ENCODE data around the gene C5orf15. TPM values are rescaled to one million over a fixed set of nuclear protein-coding genes. Genes with fewer than 3 reads are reported as not detected.
A peak's percentile ranks its signal among the peaks of the same experiment; 100 is the strongest.
"Not testable (repeated sequence)": the region's sequence is repeated elsewhere in the genome, so short reads cannot be mapped to it uniquely, and the experiment has no call there.

The C5orf15 gene
- total RNA-seq, 2 experiments from 2014 or later, result 19.1 to 24.8 TPM

DNA sequence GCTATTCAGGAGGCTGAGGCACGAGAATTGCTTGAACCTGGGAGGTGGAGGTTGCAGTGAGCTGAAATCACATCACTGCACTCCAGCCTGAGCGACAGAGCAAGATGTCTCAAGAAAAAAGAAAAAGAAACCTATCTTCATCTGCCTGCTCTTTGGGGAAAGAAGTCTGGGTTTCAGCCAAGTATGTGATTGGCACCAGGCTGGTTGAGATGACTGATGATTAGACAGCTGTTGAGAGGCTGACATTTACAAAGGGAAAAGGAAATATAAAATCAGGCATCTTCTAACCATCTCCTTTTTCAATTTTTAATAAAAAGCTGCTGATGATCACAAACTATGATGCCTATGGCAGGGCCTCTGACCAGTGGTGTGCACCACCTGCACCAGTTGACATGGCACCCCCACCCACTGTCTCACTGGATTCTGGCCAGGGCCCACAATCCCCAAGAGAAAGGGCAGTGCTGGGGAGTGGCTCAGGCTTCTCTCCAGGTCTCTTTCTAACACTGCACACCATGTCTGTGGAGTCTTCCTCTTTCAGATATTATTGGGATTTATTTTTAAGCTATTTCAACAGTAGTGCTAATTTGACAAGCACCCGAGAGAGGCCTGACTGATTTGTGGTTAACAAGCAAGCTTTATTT, 17.2 kb upstream of the C5orf15 start:
- H3K9me3 Mint-ChIP-seq, result no peaks in the 10 kb centered on the region
- ATAC-seq (ENCODE audit: low read depth) (no peak), DNase-seq (no peak)
- H3K4me3 Mint-ChIP-seq, result no peak overlapping the region
- H3K27ac Mint-ChIP-seq, result no peak overlapping the region
- H3K36me3 Mint-ChIP-seq, result peaks cover 19% of the 10 kb centered on the region
- H3K27me3 Mint-ChIP-seq, result no peaks in the 10 kb centered on the region
- H3K4me1 Mint-ChIP-seq, result peaks cover 13% of the 10 kb centered on the region
- POLR2A ChIA-PET, result no interaction called here

DNA sequence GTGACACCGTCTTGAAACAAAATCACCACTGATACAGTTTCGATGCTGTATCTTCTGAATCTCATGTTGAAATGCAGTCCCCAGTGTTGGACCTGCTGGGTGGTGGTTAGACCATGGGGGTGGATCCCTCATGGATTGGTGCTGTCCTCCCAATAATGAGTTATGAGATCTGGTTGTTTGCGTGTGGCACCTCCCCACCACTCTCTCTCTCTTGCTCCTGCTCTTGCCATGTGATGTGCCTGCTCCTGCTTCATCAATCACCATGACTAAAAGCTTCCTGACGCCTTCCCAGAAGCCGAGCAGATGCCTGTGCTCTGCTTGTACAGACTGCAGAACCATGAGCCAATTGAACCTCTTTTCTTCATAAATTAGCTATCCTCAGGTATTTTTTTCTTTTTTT, 15.2 kb upstream of the C5orf15 start:
- Mint-ChIP-seq H3K27ac (no peak overlapping the region), H3K27me3 (no peaks in the 10 kb centered on the region), H3K36me3 (peaks cover 18% of the 10 kb centered on the region), H3K4me3 (no peak overlapping the region), H3K4me1 (peaks cover 14% of the 10 kb centered on the region), H3K9me3 (no peaks in the 10 kb centered on the region)
- DNase-seq (no peak), ATAC-seq (ENCODE audit: low read depth) (no peak)
- POLR2A ChIA-PET, result no interaction called here

DNA sequence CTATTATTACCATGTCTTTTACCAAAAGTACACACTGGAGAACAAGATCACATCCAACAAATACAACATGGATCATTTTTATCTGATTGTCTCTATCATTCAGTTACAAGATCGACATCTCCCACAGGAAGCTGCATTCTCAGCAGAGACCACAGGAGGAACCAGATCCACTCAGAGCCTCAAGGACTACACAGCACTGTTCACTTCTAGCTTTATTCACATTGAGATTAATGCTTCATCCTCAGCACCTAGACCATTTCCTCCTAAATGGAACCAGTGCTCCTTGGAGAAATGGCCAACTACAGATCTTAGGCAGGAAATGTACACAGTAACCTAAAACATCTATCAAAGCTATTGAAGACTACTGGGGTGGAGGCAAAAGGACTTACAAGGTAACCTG, 13.3 kb upstream of the C5orf15 start:
- Mint-ChIP-seq H3K36me3 (peaks cover 12% of the 10 kb centered on the region), H3K4me3 (no peak overlapping the region), H3K27ac (peak overlapping the region; percentile 42), H3K27me3 (no peaks in the 10 kb centered on the region), H3K4me1 (peaks cover 16% of the 10 kb centered on the region), H3K9me3 (no peaks in the 10 kb centered on the region)
- peak; percentile 58 for ATAC-seq (ENCODE audit: low read depth)
- POLR2A ChIA-PET, result interaction anchor here (1.2 to 1.3 kb wide), 2 partner anchors 12 to 29 kb away, joined by 3 read pairs; no protein-coding TSS in a partner anchor
- no peak for DNase-seq

DNA sequence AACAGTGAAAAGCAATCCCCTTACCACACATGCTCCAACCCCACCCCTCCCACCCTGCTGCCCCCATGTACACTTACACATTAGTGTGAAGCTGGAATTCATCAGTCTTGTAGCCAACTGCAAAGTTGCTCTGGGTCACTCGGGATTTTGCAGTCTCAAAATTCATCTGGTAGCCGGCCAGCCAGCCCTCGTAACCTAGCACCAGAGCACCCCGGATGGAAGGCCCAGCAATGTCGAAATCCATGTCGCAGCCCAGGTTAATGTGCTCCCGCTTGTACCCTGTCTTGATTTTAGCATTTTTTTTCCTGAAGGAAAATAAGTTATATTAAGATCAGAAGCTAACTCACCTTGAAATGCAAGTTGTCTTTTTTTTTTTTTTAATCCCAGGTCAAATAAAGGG, 12.2 kb upstream of the C5orf15 start:
- POLR2A ChIA-PET, result interaction anchor here (1.2 kb wide), 1 partner anchor 11 kb away, joined by 3 read pairs; no protein-coding TSS in a partner anchor
- Mint-ChIP-seq H3K27ac (no peak overlapping the region), H3K9me3 (no peaks in the 10 kb centered on the region), H3K36me3 (peaks cover 15% of the 10 kb centered on the region), H3K4me1 (peaks cover 13% of the 10 kb centered on the region), H3K27me3 (no peaks in the 10 kb centered on the region), H3K4me3 (no peak overlapping the region)
- DNase-seq (no peak), ATAC-seq (ENCODE audit: low read depth) (no peak)

DNA sequence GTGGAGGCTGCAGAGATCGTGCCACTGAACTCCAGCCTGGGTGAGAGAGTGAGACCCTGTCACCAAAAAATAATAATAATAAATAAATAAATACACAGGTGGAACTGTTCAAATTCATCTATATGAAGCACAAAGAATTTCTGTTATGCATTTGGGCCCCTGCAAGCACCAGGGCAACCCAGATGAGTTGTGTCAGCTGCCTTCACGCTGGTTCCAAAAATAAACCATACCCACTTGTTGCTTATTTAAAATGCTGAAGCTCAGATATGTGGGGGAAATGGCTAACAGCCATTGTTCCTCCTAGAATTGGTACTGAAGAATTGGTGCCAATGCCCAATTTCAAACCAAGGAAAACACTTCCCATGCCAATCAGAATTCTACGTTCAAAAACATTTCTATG, 10.5 kb upstream of the C5orf15 start:
- Mint-ChIP-seq H3K27ac (no peak overlapping the region), H3K27me3 (no peaks in the 10 kb centered on the region), H3K9me3 (no peaks in the 10 kb centered on the region), H3K36me3 (peaks cover 18% of the 10 kb centered on the region), H3K4me3 (no peak overlapping the region), H3K4me1 (peaks cover 12% of the 10 kb centered on the region)
- DNase-seq, result no peak
- POLR2A ChIA-PET, result interaction anchor here (0.6 to 0.7 kb wide), 3 partner anchors 430 to 1567 kb away, joined by 3 to 4 read pairs (median 4); no protein-coding TSS in a partner anchor
- no peak for ATAC-seq (ENCODE audit: low read depth)

DNA sequence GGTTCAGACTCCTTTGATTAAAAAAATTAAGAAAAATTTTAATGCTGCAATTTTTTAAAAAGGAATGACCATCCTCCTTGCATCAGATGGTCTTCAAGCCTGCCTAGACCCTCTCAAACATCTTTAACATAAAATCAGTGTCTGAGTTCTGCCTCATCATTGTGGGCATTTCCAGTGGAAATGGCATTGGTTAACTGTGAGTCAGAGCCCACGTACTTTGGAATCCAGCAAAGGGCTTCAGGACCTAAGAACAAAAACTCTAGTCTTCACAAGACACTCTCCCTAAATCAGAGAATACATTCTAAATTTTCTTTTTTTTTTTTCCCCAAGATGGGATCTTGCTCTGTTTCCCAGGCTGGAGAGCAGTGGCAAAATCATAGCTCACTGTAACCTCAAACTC, 9.4 kb upstream of the C5orf15 start:
- Mint-ChIP-seq H3K36me3 (peaks cover 18% of the 10 kb centered on the region), H3K9me3 (no peaks in the 10 kb centered on the region), H3K4me1 (peaks cover 12% of the 10 kb centered on the region), H3K4me3 (no peak overlapping the region), H3K27me3 (no peaks in the 10 kb centered on the region), H3K27ac (peak overlapping the region; percentile 30)
- ATAC-seq (ENCODE audit: low read depth) (no peak), DNase-seq (no peak)
- POLR2A ChIA-PET, result no interaction called here

DNA sequence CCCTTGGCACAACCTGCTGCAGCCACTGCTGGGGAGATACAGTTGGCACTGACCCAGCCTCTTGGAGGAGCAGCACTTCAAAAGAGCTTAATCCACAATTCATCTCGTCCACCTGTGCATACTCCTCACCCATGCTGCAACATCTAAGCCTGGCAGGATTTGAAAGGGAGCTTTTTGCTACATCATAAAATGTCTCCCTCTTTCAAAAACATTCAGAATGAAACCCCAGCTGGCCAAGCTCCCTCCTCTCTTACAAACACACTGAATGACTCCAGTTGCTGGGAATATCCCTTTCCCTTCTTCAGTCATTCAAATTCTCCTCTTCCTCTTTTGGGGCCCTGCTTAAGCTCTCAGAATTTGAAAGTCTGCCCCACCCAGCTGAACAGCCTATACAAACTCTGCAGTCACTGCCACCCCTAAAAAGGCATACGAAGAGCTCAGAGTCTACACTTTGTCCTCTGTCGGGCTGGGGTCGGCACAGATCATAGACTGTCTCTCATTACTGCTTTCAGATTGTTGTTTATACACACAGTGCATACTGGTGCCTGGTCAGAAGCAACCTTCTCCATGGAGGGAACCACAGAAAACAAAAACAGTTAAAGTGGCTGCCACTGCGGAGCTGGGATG, 8.8 kb upstream of the C5orf15 start:
- ATAC-seq (ENCODE audit: low read depth), result no peak
- no peaks in the 10 kb centered on the region for H3K9me3 Mint-ChIP-seq
- H3K27ac Mint-ChIP-seq, result peak overlapping the region; percentile 30
- H3K27me3 Mint-ChIP-seq, result no peaks in the 10 kb centered on the region
- H3K4me3 Mint-ChIP-seq, result no peak overlapping the region
- H3K36me3 Mint-ChIP-seq, result peaks cover 18% of the 10 kb centered on the region
- peaks cover 10% of the 10 kb centered on the region for H3K4me1 Mint-ChIP-seq
- POLR2A ChIA-PET, result no interaction called here
- no peak for DNase-seq

DNA sequence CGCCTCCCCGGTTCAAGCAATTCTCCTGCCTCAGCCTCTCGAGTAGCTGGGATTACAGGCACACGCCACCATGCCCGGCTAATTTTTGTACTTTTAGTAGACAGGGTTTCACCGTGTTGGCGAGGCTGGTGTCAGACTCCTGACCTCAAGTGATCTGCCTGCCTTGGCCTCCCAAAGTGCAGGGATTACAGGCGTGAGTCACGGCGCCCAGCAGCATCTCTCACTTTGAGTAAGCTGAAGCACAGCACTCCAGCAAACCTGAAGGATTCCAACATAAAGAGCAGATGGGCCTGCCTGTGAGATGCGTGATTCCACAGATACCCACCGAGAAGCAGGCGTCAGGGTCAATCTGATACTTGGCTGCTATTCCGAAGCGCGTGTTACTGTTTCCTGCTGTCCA, 7.1 kb upstream of the C5orf15 start:
- H3K4me1 Mint-ChIP-seq; H3K27ac Mint-ChIP-seq; POLR2A ChIA-PET; DNase-seq; ATAC-seq (ENCODE audit: low read depth); H3K27me3 Mint-ChIP-seq; H3K9me3 Mint-ChIP-seq; H3K4me3 Mint-ChIP-seq: not testable (repeated sequence)
- H3K36me3 Mint-ChIP-seq, result peaks cover 18% of the 10 kb centered on the region

DNA sequence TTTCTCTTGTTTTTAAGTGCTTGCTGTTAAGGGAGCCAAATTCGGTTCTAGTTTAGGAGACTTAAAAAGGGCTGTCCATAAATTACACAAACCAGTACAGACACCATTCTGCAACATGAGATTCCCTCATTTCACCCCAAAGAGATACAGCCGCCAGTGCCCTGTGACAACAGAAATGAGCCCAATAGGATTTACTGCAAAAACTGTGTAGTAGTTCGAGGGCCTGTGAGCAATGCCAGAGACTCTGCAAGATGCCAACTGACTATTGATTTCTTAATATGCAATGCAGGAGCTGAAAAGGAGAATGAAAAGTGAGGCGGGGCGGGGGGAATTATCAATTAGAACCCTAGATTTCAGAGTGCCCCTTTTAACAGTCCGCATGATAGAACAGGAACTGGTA, 5.7 kb upstream of the C5orf15 start:
- Mint-ChIP-seq H3K36me3 (peaks cover 16% of the 10 kb centered on the region), H3K4me3 (no peak overlapping the region), H3K4me1 (peaks cover 9% of the 10 kb centered on the region), H3K27me3 (no peaks in the 10 kb centered on the region), H3K27ac (no peak overlapping the region), H3K9me3 (no peaks in the 10 kb centered on the region)
- no peak for ATAC-seq (ENCODE audit: low read depth)
- POLR2A ChIA-PET, result no interaction called here
- no peak for DNase-seq

DNA sequence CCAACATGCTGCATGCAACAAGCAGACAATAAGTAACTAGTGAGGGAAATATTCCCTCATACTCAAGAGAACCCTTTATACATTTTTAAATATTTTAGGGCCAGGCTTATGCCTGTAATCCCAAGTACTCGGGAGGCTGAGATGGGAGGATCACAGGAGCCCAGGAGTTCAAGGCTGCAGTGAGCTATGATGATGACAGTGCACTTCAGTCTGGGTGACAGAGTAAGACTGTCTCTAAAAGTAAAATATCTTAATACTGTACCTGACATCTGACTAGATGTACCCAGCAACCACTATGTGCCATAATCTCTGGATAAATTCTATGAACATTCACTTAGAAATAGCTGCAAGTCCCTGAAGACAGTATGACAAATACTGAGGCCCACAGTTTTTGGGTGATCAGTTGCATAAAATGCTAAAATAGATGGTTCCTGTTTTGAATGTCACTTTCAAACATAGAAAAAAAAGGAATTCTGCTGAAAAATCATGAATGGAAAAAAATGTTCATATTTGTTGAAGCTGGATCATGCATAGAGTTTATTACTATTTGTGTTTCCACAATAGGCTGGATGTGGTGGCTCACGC, 2.0 kb upstream of the C5orf15 start:
- Mint-ChIP-seq H3K4me3 (peak overlapping the region; percentile 95), H3K4me1 (peaks cover 17% of the 10 kb centered on the region), H3K27me3 (no peaks in the 10 kb centered on the region), H3K36me3 (peaks cover 7% of the 10 kb centered on the region), H3K9me3 (no peaks in the 10 kb centered on the region), H3K27ac (no peak overlapping the region)
- ATAC-seq (ENCODE audit: low read depth) (no peak), DNase-seq (no peak)
- POLR2A ChIA-PET, result interaction anchor here (1.6 to 2.9 kb wide), 2 partner anchors 11 to 34 kb away, joined by 3 to 12 read pairs; partner anchors contain the start of gene VDAC1

DNA sequence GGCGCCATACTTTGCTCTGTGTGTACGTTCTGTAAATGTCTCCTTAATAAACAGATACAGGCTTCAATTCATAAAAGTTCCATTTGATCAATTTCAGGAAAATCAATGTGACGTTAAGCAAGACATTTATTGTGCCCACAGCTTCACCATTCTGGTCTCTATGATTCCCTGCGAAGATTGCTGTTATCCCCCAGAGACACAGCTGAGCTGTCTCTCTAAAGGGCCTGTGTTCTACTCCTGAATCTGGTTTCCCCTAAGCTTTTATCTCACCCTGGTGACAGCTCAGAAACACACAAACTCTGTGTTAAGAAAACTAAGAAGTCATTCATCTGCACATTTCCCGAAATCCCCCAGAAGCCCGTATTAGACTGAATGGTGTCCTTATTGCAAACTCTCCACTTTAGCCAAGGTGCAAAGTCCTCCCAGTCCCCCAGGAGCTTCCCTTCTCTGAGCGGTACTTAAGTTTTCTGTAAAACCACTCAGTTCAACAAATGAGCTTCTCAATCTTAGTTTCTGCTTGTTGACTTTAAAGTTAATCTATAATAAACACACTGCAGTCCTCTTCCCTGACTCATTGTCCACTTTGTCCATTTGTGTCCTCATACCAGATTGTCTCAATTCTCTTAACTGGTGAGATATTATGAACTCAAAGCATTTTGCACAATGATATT, 1.4 kb upstream of the C5orf15 start:
- POLR2A ChIA-PET, result interaction anchor here (1.6 to 2.9 kb wide), 2 partner anchors 12 to 34 kb away, joined by 3 to 12 read pairs; partner anchors contain the start of gene VDAC1
- H3K9me3 Mint-ChIP-seq, result no peaks in the 10 kb centered on the region
- ATAC-seq (ENCODE audit: low read depth), result no peak
- peak overlapping the region; percentile 95 for H3K4me3 Mint-ChIP-seq
- no peak for DNase-seq
- peaks cover 22% of the 10 kb centered on the region for H3K4me1 Mint-ChIP-seq
- H3K27me3 Mint-ChIP-seq, result no peaks in the 10 kb centered on the region
- H3K27ac Mint-ChIP-seq, result peak overlapping the region; percentile 97
- H3K36me3 Mint-ChIP-seq, result peaks cover 10% of the 10 kb centered on the region

DNA sequence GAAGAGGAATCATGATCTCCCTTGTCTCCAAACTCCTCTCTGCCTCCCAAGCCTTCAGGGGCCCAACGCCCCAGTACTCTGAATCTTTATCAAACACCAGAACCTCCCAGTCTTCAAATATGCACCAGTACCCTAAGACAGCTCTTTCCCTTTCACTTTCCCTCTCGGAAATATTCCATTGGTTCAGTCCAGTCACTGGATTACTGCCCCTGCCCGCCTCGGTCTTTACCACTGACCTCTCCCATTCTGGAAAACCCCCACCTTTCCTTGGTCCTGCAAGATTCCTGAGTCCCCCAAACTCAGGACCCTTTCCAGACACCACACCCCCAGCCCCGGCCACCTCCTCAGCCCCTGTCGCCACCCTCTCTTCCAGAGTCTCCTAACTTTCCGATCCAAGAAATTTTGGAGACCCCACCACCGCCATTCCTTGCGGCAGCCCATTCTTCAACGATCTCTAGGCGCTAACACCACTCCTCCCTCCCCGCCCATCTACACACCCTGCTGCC, 674 bp downstream of the C5orf15 start:
- H3K4me1 Mint-ChIP-seq, result peaks cover 37% of the 10 kb centered on the region
- H3K9me3 Mint-ChIP-seq, result no peaks in the 10 kb centered on the region
- DNase-seq (no peak), ATAC-seq (ENCODE audit: low read depth) (no peak)
- H3K27me3 Mint-ChIP-seq, result no peaks in the 10 kb centered on the region
- peak overlapping the region; percentile 97 for H3K27ac Mint-ChIP-seq
- POLR2A ChIA-PET, result no interaction called here
- H3K4me3 Mint-ChIP-seq, result peak overlapping the region; percentile 95
- H3K36me3 Mint-ChIP-seq, result peaks cover 23% of the 10 kb centered on the region

DNA sequence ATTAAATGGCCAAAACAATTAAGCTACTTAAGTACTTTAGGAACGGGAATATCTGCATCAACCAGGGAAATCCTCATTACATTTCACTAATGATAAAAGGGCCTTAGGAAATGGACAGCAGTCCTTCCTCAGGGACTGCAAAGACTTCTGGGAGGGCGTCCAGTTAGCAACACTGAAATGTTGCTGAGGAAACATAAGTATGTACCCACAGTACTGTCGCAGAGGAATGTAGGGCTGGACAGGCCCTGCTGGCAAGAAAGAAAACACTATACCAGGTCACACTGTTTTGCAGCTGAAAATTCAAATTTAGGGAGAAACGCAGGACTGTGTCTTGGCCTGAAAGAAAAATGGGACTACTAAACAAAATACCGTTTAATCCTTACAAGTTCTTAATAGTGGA, 1.3 kb downstream of the C5orf15 start:
- H3K27ac Mint-ChIP-seq, result no peak overlapping the region
- peaks cover 29% of the 10 kb centered on the region for H3K36me3 Mint-ChIP-seq

More for the DNA sequence above, 1.3 kb downstream of the C5orf15 start:
- Mint-ChIP-seq H3K4me1 (peaks cover 43% of the 10 kb centered on the region), H3K4me3 (peak overlapping the region; percentile 95), H3K27me3 (no peaks in the 10 kb centered on the region), H3K9me3 (no peaks in the 10 kb centered on the region)
- no peak for ATAC-seq (ENCODE audit: low read depth)
- POLR2A ChIA-PET, result no interaction called here
- no peak for DNase-seq
